ENCODE measurements around the gene MAFB. TPM values are rescaled to one million over a fixed set of nuclear protein-coding genes. Genes with fewer than 3 reads are reported as not detected.

MAFB gene
- total and polyA plus RNA-seq, 9 of the 15 experiments (the other 6 are each of a cell fraction or from before 2014, with no cell fraction given): 0.04 TPM; not detected in 8

DNA sequence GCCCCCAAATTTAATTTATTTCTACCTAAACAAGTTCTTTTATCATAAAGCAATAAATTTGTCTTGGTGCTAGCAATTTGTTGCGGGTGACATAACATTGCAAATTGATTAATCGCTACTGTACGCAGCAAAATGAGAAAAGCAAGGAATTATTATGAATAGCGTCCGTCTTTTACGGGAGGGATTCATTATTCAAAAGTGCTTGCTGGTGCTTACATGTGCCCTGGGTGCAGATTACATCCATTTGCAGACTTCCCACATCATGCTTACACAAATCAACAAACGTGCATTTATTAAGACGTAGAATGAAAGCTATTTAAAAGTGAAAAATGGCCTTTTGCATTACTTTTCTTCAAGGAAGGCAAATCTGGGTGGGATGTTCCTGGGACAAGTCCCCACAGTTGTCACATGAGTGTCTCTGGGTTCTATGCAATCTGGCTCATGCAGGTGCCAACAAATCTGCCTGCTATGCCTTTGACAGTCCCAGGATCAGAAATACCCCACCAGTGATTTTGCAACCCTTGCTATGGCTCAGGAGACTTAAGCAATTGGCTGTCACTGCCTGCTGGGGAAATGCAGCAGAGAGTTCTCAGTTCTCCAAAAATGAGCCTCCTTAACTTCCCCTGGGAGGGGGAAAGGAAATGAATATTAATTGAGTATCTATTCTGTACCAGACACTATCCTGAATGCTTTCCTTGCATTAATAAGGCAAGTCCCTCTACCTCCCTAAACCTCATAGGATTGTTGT, 30.1 kb upstream of the MAFB start (continued):
- TF ChIP-seq, protein P1, sequence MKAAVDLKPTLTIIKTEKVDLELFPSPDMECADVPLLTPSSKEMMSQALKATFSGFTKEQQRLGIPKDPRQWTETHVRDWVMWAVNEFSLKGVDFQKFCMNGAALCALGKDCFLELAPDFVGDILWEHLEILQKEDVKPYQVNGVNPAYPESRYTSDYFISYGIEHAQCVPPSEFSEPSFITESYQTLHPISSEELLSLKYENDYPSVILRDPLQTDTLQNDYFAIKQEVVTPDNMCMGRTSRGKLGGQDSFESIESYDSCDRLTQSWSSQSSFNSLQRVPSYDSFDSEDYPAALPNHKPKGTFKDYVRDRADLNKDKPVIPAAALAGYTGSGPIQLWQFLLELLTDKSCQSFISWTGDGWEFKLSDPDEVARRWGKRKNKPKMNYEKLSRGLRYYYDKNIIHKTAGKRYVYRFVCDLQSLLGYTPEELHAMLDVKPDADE (conservative IDR thresholded peaks at IDR 0.05; ENCODE audit: control insufficient read depth, low read depth, low read length): no peak
- no peak for TF ChIP-seq SAP30 (IDR thresholded peaks at IDR 0.05; ENCODE audit: borderline replicate concordance, insufficient read depth, low read depth, low read length, poor library complexity, severe bottlenecking)
- TF ChIP-seq KLF1 (tag; IDR thresholded peaks at IDR 0.05): no peak

DNA sequence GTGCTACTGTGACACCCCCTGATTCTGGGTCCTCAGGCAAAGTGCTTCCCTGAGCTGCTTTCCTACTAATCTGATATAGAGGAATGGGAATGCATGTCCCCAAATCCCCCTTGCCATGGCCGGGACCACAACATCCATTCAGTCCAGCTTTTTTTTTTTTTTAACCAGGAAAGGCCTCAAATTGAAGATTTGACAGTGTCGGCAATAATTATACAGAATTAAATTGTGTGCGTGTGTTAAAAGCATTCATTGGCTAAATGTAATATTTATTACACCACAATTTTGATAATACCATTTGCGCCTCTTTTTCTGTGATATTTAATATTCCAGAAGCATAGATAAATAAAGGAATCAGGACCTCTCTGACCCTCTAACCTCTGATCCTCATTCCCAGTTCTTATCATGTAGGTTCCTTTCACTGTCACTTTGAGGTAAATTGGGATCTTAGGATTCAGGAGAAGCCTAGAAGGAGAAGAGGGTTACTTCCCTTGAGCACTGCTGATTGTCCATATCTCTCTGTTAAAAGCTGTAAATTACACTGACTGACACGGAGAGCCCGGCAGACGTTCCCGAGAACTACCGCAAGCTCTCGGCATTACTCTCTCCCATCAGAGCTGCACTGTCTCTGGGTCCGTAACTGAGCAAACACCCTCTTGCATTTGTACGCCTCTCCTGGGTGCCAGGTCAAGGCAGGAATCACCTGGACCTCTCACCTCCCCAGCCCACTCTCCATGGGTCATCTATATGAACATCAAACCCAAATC, 29.4 kb upstream of the MAFB start:
- intact Hi-C loops (cut with micrococcal nuclease): no loop called here
- Histone ChIP-seq H4K20me1 (replicated peaks; ENCODE audit: control insufficient read depth, insufficient read depth, low read length) (0 out of 2 replicates have a peak, but pooled peaks cover 2% of the 10 kb centered on the region), H3K27ac (ENCODE audit: extremely low read depth, low read depth, low read length) (no peak overlapping the region), H3K4me2 (ENCODE audit: insufficient read depth, low read length) (no peak overlapping the region), H3K27me3 (ENCODE audit: control insufficient read depth in 2 of 2, insufficient read depth in 2 of 2, low read length in 2 of 2) (peaks cover 22 to 29% of the 10 kb centered on the region in 2 experiments; a peak in 4 of 5 replicates), H3K4me3 (no peak overlapping the region), H2AFZ (ENCODE audit: low read depth, low read length) (no peak overlapping the region), H3K9me1 (ENCODE audit: control insufficient read depth, insufficient read depth, low read length) (no peaks in the 10 kb centered on the region), H3K4me1 (replicated peaks in 1 of 2; ENCODE audit: control insufficient read depth in 2 of 2, insufficient read depth in 2 of 2, low read length in 2 of 2) (no peaks in the 10 kb centered on the region), H3K79me2 (ENCODE audit: control insufficient read depth, insufficient read depth, low read length) (no peaks in the 10 kb centered on the region), H3K9me3 (replicated peaks; ENCODE audit: control insufficient read depth, insufficient read depth, low read depth, low read length) (no peaks in the 10 kb centered on the region), H3K36me3 (ENCODE audit: control insufficient read depth, insufficient read depth, low read length) (no peaks in the 10 kb centered on the region), H3K9ac (ENCODE audit: insufficient read depth in 1 of 2, low read depth in 2 of 2, low read length in 2 of 2) (no peak overlapping the region)
- WGBS (ENCODE audit: insufficient coverage, low coverage, missing lambda C conversion rate): 2% methylated on average over 12 of the region's 12 CpGs
- no TSS peak for BruUV-seq (replicated peaks)
- no peak for ATAC-seq
- DNase-seq (ENCODE audit: extremely low read depth in 1 of 4, low spot score in 3 of 4): no peak
- no peak for FAIRE-seq
- ChIA-PET CTCF (ENCODE audit: low intra/inter-chr PET ratio) (no interaction called here), POLR2A (no interaction called here)
- in situ Hi-C loops (cut with MboI): no loop called here
- no peak for TF ChIP-seq RHOXF2B (CRISPR knock-in tag; conservative IDR thresholded peaks at IDR 0.05)
- TF ChIP-seq, protein P2, sequence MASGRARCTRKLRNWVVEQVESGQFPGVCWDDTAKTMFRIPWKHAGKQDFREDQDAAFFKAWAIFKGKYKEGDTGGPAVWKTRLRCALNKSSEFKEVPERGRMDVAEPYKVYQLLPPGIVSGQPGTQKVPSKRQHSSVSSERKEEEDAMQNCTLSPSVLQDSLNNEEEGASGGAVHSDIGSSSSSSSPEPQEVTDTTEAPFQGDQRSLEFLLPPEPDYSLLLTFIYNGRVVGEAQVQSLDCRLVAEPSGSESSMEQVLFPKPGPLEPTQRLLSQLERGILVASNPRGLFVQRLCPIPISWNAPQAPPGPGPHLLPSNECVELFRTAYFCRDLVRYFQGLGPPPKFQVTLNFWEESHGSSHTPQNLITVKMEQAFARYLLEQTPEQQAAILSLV (tag; IDR thresholded peaks at IDR 0.05): no peak
- no peak for TF ChIP-seq NRF1 (conservative IDR thresholded peaks at IDR 0.05 in 1 of 2, IDR thresholded peaks at IDR 0.05 in 1 of 2)
- TF ChIP-seq, protein P3, sequence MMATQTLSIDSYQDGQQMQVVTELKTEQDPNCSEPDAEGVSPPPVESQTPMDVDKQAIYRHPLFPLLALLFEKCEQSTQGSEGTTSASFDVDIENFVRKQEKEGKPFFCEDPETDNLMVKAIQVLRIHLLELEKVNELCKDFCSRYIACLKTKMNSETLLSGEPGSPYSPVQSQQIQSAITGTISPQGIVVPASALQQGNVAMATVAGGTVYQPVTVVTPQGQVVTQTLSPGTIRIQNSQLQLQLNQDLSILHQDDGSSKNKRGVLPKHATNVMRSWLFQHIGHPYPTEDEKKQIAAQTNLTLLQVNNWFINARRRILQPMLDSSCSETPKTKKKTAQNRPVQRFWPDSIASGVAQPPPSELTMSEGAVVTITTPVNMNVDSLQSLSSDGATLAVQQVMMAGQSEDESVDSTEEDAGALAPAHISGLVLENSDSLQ (IDR thresholded peaks at IDR 0.05): peak; percentile 67
- no peak for TF ChIP-seq ASH1L (IDR thresholded peaks at IDR 0.05; ENCODE audit: borderline replicate concordance, low read depth, partially characterized antibody)
- TF ChIP-seq ZNF444 (CRISPR knock-in tag; IDR thresholded peaks at IDR 0.05): no peak
- TF ChIP-seq, protein P4, sequence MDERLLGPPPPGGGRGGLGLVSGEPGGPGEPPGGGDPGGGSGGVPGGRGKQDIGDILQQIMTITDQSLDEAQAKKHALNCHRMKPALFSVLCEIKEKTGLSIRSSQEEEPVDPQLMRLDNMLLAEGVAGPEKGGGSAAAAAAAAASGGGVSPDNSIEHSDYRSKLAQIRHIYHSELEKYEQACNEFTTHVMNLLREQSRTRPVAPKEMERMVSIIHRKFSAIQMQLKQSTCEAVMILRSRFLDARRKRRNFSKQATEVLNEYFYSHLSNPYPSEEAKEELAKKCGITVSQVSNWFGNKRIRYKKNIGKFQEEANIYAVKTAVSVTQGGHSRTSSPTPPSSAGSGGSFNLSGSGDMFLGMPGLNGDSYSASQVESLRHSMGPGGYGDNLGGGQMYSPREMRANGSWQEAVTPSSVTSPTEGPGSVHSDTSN (CRISPR knock-in tag; IDR thresholded peaks at IDR 0.05; ENCODE audit: low read depth): no peak
- TF ChIP-seq, protein P4 (tag; conservative IDR thresholded peaks at IDR 0.05; ENCODE audit: low read depth): 0 out of 2 replicates have a peak, but pooled peaks have one; percentile 33
- TF ChIP-seq ZNF133 (CRISPR knock-in tag; IDR thresholded peaks at IDR 0.05): no peak
